ENCODE data around the gene AFTPH.

Gene AFTPH

GRCh38 chr2:64622443-64623241, 98.5 kb downstream of the AFTPH start:
- H3K9me3 ChIP-seq (ENCODE audit: control insufficient read depth in 2 of 2, low read length in 2 of 2), result no peaks in the 10 kb centered on the region
- no peak overlapping the region for H3K4me3 ChIP-seq (ENCODE audit: low read length in 2 of 2)
- H3K27ac ChIP-seq (ENCODE audit: low read depth in 2 of 2, low read length in 2 of 2), result no peak overlapping the region
- no peak overlapping the region for H3K9ac ChIP-seq (ENCODE audit: low read depth in 1 of 2, low read length in 2 of 2)
- H3K4me1 ChIP-seq (ENCODE audit: control insufficient read depth in 2 of 2, insufficient read depth in 2 of 2, low read length in 2 of 2), result peaks cover 0 to 2% of the 10 kb centered on the region in 2 donors
- H3K36me3 ChIP-seq (ENCODE audit: control insufficient read depth in 2 of 2, insufficient read depth in 2 of 2, low read length in 2 of 2), result no peaks in the 10 kb centered on the region
- H3K27me3 ChIP-seq (ENCODE audit: control insufficient read depth in 2 of 2, insufficient read depth in 2 of 2, low read length in 2 of 2), result no peaks in the 10 kb centered on the region

DNA sequence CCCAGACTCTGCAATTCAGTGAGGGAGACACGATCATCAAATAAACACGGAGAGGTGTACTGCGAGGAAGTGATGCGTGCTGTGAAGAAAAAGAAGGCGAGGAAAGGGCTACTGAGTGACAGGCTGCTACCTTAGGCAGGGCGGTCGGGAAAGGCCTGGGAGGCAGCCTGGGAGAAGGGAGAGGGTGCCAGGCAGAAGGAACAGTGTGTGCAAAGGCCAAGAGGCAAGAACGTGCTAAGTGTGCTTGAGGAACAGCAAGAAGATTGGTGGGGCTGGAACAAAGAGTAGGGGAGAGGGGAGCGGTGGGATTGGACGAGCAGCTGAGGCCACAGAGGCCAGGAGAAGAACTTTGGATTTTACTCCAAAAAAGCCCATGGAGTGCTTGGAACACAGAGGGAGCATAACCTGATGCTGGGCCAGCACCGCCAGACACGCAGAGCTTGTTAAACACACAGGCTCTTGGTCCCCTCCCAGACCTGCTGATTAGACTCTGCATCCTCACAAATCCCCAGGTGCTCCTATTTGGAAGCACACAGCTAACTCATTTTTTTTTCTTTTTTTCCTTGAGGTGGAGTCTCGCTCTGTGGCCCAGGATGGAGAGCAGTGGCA, 99.2 kb downstream of the AFTPH start:
- Histone ChIP-seq H3K9ac (ENCODE audit: low read depth in 1 of 2, low read length in 2 of 2) (no peak overlapping the region), H3K9me3 (ENCODE audit: control insufficient read depth in 2 of 2, low read length in 2 of 2) (no peaks in the 10 kb centered on the region), H3K4me3 (ENCODE audit: low read length in 2 of 2) (no peak overlapping the region), H3K4me1 (ENCODE audit: control insufficient read depth in 2 of 2, insufficient read depth in 2 of 2, low read length in 2 of 2) (peaks cover 0 to 4% of the 10 kb centered on the region in 2 donors), H3K27me3 (ENCODE audit: control insufficient read depth in 2 of 2, insufficient read depth in 2 of 2, low read length in 2 of 2) (no peaks in the 10 kb centered on the region), H3K36me3 (ENCODE audit: control insufficient read depth in 2 of 2, insufficient read depth in 2 of 2, low read length in 2 of 2) (no peaks in the 10 kb centered on the region), H3K27ac (ENCODE audit: low read depth in 2 of 2, low read length in 2 of 2) (no peak overlapping the region)

GRCh38 chr2:64624108-64624610, 100.0 kb downstream of the AFTPH start:
- Histone ChIP-seq H3K36me3 (ENCODE audit: control insufficient read depth in 2 of 2, insufficient read depth in 2 of 2, low read length in 2 of 2) (no peaks in the 10 kb centered on the region), H3K9ac (ENCODE audit: low read depth in 1 of 2, low read length in 2 of 2) (no peak overlapping the region), H3K27ac (ENCODE audit: low read depth in 2 of 2, low read length in 2 of 2) (no peak overlapping the region), H3K4me1 (ENCODE audit: control insufficient read depth in 2 of 2, insufficient read depth in 2 of 2, low read length in 2 of 2) (peaks cover 0 to 4% of the 10 kb centered on the region in 2 donors), H3K9me3 (ENCODE audit: control insufficient read depth in 2 of 2, low read length in 2 of 2) (no peaks in the 10 kb centered on the region), H3K27me3 (ENCODE audit: control insufficient read depth in 2 of 2, insufficient read depth in 2 of 2, low read length in 2 of 2) (no peaks in the 10 kb centered on the region), H3K4me3 (ENCODE audit: low read length in 2 of 2) (no peak overlapping the region)

DNA sequence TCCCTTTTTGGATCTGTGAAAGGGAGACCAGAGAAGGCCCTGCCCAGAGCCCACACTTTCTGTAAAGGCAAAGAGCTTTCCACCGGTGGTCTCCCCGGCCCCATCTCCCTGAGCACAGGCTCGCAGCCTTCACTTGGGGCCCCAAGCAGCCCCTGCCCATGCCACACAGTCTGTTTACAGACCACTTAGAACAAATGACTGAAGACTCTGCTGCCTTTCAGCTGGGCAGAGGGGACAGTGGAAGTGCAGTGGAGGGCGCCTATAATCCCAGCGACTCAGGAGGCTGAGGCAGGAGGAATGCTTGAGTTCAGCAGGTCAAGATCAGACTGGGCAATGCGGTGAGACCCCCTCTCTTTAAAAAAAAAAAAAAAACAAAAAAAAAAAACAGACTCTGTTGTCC, 100.7 kb downstream of the AFTPH start:
- Histone ChIP-seq H3K36me3 (ENCODE audit: control insufficient read depth in 2 of 2, insufficient read depth in 2 of 2, low read length in 2 of 2) (no peaks in the 10 kb centered on the region), H3K27me3 (ENCODE audit: control insufficient read depth in 2 of 2, insufficient read depth in 2 of 2, low read length in 2 of 2) (no peaks in the 10 kb centered on the region), H3K27ac (ENCODE audit: low read depth in 2 of 2, low read length in 2 of 2) (no peak overlapping the region), H3K9ac (ENCODE audit: low read depth in 1 of 2, low read length in 2 of 2) (no peak overlapping the region), H3K4me1 (ENCODE audit: control insufficient read depth in 2 of 2, insufficient read depth in 2 of 2, low read length in 2 of 2) (peaks cover 0 to 4% of the 10 kb centered on the region in 2 donors), H3K9me3 (ENCODE audit: control insufficient read depth in 2 of 2, low read length in 2 of 2) (no peaks in the 10 kb centered on the region), H3K4me3 (ENCODE audit: low read length in 2 of 2) (no peak overlapping the region)

DNA sequence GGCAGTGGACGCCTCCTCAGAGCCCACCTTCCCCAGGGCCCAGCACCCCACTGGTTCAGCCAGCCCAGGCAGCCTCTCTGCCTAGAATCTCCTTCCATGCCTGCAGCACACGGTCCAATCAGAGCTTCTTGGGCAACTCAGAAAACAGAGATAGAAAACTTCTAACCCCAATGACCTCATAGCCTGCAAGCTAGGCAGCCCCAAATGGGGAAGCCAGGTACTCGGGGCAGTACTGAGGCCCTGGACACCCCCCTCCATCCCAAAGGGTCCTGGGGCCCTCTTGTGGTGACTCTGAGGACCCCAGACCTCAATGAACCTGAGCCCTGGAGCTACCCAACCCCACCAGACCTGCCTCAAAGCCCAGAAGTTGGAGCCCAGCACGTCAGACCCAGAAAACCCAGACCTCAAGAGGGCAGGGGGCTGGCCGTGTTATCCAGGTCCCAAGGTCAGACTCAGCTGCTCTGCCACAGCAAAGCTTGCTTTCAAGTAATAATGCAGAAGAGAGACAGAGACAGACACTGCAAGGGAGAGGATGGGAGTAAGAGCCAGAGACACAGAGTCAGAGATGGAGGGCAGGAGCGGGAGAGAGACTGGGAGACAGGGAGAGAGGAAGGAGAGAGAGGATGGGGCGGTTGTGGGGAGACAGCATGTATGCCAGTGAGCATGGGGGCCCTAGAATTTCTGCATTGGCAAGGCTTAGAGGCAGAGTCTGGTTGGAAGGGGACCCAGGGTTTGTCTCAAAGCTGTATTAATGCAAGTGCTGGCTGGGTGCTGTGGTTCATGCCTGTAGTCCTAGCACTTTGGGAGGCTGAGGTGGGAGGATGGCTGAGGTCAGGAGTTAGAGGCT, 101.4 kb downstream of the AFTPH start:
- Histone ChIP-seq H3K27me3 (ENCODE audit: control insufficient read depth in 2 of 2, insufficient read depth in 2 of 2, low read length in 2 of 2) (no peaks in the 10 kb centered on the region), H3K36me3 (ENCODE audit: control insufficient read depth in 2 of 2, insufficient read depth in 2 of 2, low read length in 2 of 2) (peaks cover under 1 to 2% of the 10 kb centered on the region in 2 donors), H3K4me3 (ENCODE audit: low read length in 2 of 2) (no peak overlapping the region), H3K4me1 (ENCODE audit: control insufficient read depth in 2 of 2, insufficient read depth in 2 of 2, low read length in 2 of 2) (peaks cover 0 to 4% of the 10 kb centered on the region in 2 donors), H3K9me3 (ENCODE audit: control insufficient read depth in 2 of 2, low read length in 2 of 2) (no peaks in the 10 kb centered on the region), H3K27ac (ENCODE audit: low read depth in 2 of 2, low read length in 2 of 2) (no peak overlapping the region), H3K9ac (ENCODE audit: low read depth in 1 of 2, low read length in 2 of 2) (no peak overlapping the region)

GRCh38 chr2:64626146-64626809, 102.2 kb downstream of the AFTPH start:
- H3K9ac ChIP-seq (ENCODE audit: low read depth in 1 of 2, low read length in 2 of 2), result no peak overlapping the region
- H3K4me1 ChIP-seq (ENCODE audit: control insufficient read depth in 2 of 2, insufficient read depth in 2 of 2, low read length in 2 of 2), result peaks cover 0 to 4% of the 10 kb centered on the region in 2 donors

DNA sequence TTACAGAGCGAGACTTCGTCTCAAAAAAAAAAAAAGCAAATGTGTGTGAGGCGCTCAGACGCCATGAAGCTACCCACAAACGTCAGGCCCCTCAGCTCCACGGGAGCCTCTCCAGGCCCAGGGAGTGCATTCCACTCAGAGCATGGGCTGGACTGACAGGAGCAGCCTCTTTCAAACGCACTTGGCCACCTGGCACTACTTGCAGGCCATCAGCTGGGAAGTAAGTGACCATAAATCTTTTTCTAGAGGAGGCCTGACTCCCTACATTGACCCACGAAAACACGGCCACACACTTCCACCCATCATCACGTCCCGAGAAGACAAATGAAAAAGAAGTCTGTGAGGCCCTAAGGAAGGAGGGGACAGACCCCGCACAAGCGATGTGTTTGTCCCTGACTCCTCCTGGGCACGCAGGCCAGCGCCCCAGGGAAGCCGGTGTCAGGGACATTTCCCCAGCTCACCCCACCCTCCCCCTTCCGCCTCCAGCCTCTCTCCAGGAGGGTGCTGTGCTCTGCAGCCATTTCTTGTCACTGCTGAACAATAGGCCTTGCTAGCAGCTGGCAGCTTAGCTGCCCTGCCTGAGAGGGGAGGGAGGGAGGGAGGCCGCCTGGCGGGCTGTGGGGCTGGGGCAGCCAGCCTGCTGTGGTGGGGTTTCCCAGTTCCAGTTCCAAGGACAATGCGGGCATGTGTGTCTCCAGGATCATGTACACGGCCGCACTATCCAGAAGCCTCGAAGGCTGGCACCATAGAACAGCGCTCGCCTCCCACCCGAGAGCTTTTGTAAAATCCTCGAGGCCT, 103.0 kb downstream of the AFTPH start:
- H3K9ac ChIP-seq (ENCODE audit: low read depth in 1 of 2, low read length in 2 of 2), result no peak overlapping the region
- peaks cover 0 to 4% of the 10 kb centered on the region in 2 donors for H3K4me1 ChIP-seq (ENCODE audit: control insufficient read depth in 2 of 2, insufficient read depth in 2 of 2, low read length in 2 of 2)
- H3K27me3 ChIP-seq (ENCODE audit: control insufficient read depth in 2 of 2, insufficient read depth in 2 of 2, low read length in 2 of 2), result no peaks in the 10 kb centered on the region
- no peak overlapping the region for H3K4me3 ChIP-seq (ENCODE audit: low read length in 2 of 2)
- no peaks in the 10 kb centered on the region for H3K9me3 ChIP-seq (ENCODE audit: control insufficient read depth in 2 of 2, low read length in 2 of 2)
- H3K27ac ChIP-seq (ENCODE audit: low read depth in 2 of 2, low read length in 2 of 2), result no peak overlapping the region
- H3K36me3 ChIP-seq (ENCODE audit: control insufficient read depth in 2 of 2, insufficient read depth in 2 of 2, low read length in 2 of 2), result peaks cover 5 to 12% of the 10 kb centered on the region in 2 donors

More at GRCh38 chr2:64626146-64626809, 102.2 kb downstream of the AFTPH start:
- Histone ChIP-seq H3K4me3 (ENCODE audit: low read length in 2 of 2) (no peak overlapping the region), H3K36me3 (ENCODE audit: control insufficient read depth in 2 of 2, insufficient read depth in 2 of 2, low read length in 2 of 2) (peaks cover 5 to 9% of the 10 kb centered on the region in 2 donors), H3K9me3 (ENCODE audit: control insufficient read depth in 2 of 2, low read length in 2 of 2) (no peaks in the 10 kb centered on the region), H3K27ac (ENCODE audit: low read depth in 2 of 2, low read length in 2 of 2) (no peak overlapping the region), H3K27me3 (ENCODE audit: control insufficient read depth in 2 of 2, insufficient read depth in 2 of 2, low read length in 2 of 2) (no peaks in the 10 kb centered on the region)

- Histone ChIP-seq H3K4me1 (ENCODE audit: control insufficient read depth in 2 of 2, insufficient read depth in 2 of 2, low read length in 2 of 2) (peaks cover 0 to 4% of the 10 kb centered on the region in 2 donors), H3K27ac (ENCODE audit: low read depth in 2 of 2, low read length in 2 of 2) (no peak overlapping the region), H3K4me3 (ENCODE audit: low read length in 2 of 2) (no peak overlapping the region), H3K27me3 (ENCODE audit: control insufficient read depth in 2 of 2, insufficient read depth in 2 of 2, low read length in 2 of 2) (no peaks in the 10 kb centered on the region), H3K9me3 (ENCODE audit: control insufficient read depth in 2 of 2, low read length in 2 of 2) (no peaks in the 10 kb centered on the region), H3K9ac (ENCODE audit: low read depth in 1 of 2, low read length in 2 of 2) (no peak overlapping the region), H3K36me3 (ENCODE audit: control insufficient read depth in 2 of 2, insufficient read depth in 2 of 2, low read length in 2 of 2) (peaks cover 5 to 12% of the 10 kb centered on the region in 2 donors)
Measured at GRCh38 chr2:64627860-64628841, 104.0 kb downstream of the AFTPH start.

Measured in mucosa of rectum (tissue), 2 donors.